Panc1 (cell line): ENCODE measurements around the gene NOXA1. TPM values are rescaled to one million over a fixed set of nuclear protein-coding genes. Genes with fewer than 3 reads are reported as not detected.

Experiments
- ATAC-seq: fragments of 200-7000 bp; cut with Tn5 transposase; 2 replicates; pipeline ENCODE4 v1.9.1; 2020; ENCODE audit warnings: mild to moderate bottlenecking, moderate library complexity
- BruUV-seq: library from RNA; stranded (reverse); fragments of 400-500 nt; replicated peaks from 2 replicates; lab custom pipeline; 2021; lab: Mats Ljungman, UMichigan
- CTCF ChIA-PET: fragments of 300-600 bp; sonication (Branson Sonifier 250); formaldehyde crosslinking; loops from one replicate; lab custom pipeline; 2022; ENCODE audit warnings: antibody characterized with exemption; lab: Charles Lee
- POLR2A ChIA-PET: fragments of 300-600 bp; sonication (Branson Sonifier 250); formaldehyde crosslinking; loops from one replicate; lab custom pipeline; 2022; ENCODE audit warnings: antibody characterized with exemption; lab: Charles Lee
- DNase-seq: peaks from one replicate; pipeline ENCODE4 v3.0.0-alpha.2; 2010; ENCODE audit warnings: low read depth, low spot score
- H3K27ac ChIP-seq: 2 replicates; pipeline ENCODE4 v1.5.1; 2011; ENCODE audit warnings: mild to moderate bottlenecking, low read length, inconsistent platforms
- H3K27me3 ChIP-seq: fragments of 200-500 bp; sonication (Bioruptor generic); 2 replicates; pipeline ENCODE4 v1.6.0; 2014; ENCODE audit warnings: low read length, inconsistent platforms; ENCODE audit not compliant: control insufficient read depth, insufficient read depth
- H3K36me3 ChIP-seq: fragments of 200-500 bp; sonication (Bioruptor generic); 2 replicates; pipeline ENCODE4 v1.5.1; 2014; ENCODE audit warnings: inconsistent platforms, mild to moderate bottlenecking, low read length, moderate library complexity; ENCODE audit not compliant: control insufficient read depth, insufficient read depth
- H3K4me1 ChIP-seq: 2 replicates; pipeline ENCODE4 v1.5.1; 2011; ENCODE audit warnings: inconsistent platforms, mild to moderate bottlenecking, low read length, moderate library complexity; ENCODE audit not compliant: control insufficient read depth, insufficient read depth
- H3K4me3 ChIP-seq, 2 experiments: 2 replicates each; pipeline ENCODE4 v1.5.1; 2011 to 2012; ENCODE audit warnings: low read depth in 2 of 2, low read length in 2 of 2, mild to moderate bottlenecking in 2 of 2, inconsistent platforms in 1 of 2, moderate library complexity in 1 of 2
- H3K9me3 ChIP-seq: fragments of 200-500 bp; sonication (Bioruptor generic); 2 replicates; pipeline ENCODE4 v1.5.1; 2014; ENCODE audit warnings: low read depth, mild to moderate bottlenecking, inconsistent platforms, low read length, moderate library complexity; ENCODE audit not compliant: control insufficient read depth, insufficient read depth
- POLR2AphosphoS5 ChIP-seq: IDR thresholded peaks from 2 replicates; pipeline ENCODE4 v1.6.1; 2012; ENCODE audit warnings: mild to moderate bottlenecking, low read depth, low read length, moderate library complexity
- SIN3A ChIP-seq: IDR thresholded peaks from 2 replicates; pipeline ENCODE4 v1.6.1; 2012; ENCODE audit warnings: low read depth, mild to moderate bottlenecking, low read length, moderate library complexity, borderline replicate concordance; ENCODE audit not compliant: insufficient read depth
- TCF7L2 ChIP-seq: IDR thresholded peaks from 2 replicates; pipeline ENCODE4 v1.6.1; 2011; ENCODE audit warnings: mild to moderate bottlenecking, low read depth, low read length, inconsistent platforms
- in situ Hi-C: cut with HindIII; loops from 2 replicates; pipeline ENCODE4 v1.10.0; 2016; ENCODE audit warnings: low sequenced_read_pairs, low pct_unique_long_range_greater_than_20kb
- intact Hi-C: fragments of 100-400 bp; cut with micrococcal nuclease; formaldehyde crosslinking; loops from one replicate; pipeline ENCODE4 v1.10.0; 2022; ENCODE audit not compliant: unreplicated experiment
- total RNA-seq: library from RNA; stranded (reverse); gene quantifications from one replicate; pipeline ENCODE4 v1.2.1, GENCODE V29; 2021; ENCODE audit not compliant: unreplicated experiment
- TF ChIP-seq, protein P1 (sequence below): fragments of 450-650 bp; IDR thresholded peaks from 2 replicates; pipeline ENCODE4 v1.5.1; 2017; ENCODE audit warnings: mild to moderate bottlenecking
- TF ChIP-seq, protein P2 (sequence below), 2 experiments: IDR thresholded peaks; 2 replicates each; pipeline ENCODE4 v1.6.1; 2011 to 2012; ENCODE audit warnings: low read depth in 2 of 2, control low read depth in 1 of 2, low read length in 1 of 2, mild to moderate bottlenecking in 1 of 2, moderate library complexity in 1 of 2; ENCODE audit not compliant: insufficient read depth in 1 of 2

The NOXA1 gene
- total RNA-seq, 1 experiment from 2014 or later = 3.7 TPM

DNA sequence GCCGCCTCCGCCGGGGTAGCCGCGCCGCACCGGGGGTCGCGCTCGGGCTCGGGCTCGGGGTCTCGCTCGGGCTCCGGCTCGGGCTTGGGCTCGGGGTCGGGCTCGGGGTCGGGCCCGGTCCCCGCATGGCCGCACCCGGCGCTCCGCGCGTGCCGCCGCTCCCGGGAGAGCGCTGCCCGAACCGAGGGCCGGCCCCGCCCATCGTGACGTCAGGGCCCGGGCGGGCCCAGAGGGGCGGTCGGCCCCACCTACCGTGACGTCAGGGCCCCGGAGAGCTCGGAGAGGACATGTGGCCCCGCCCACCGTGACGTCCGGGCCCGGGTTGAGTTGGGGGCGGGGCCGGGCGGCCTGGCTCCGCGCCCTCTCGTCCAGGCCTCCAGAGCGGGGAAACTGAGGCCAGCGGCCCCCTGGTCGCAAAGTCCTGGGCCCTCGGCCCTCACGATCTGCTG, 36.0 kb downstream of the NOXA1 start, which contains the start of gene NSMF:
Gene NSMF, minus strand, starts transcription at position 183 of the 449 bp plus-strand sequence. CDS start 232 bp downstream, outside the sequence.
- peak within 1 kb of the TSS; percentile 60 to 63 for H3K4me3 ChIP-seq
- intact Hi-C loops (no loop called here), in situ Hi-C loops (no loop called here)
- BruUV-seq = no TSS peak
- H3K36me3 ChIP-seq = no peaks in the 10 kb centered on the region; the same call in 1 of the 2 replicates
- peaks cover 30% of the 10 kb centered on the region for H3K4me1 ChIP-seq
- no peaks in the 10 kb centered on the region for H3K27me3 ChIP-seq
- no peaks in the 10 kb centered on the region for H3K9me3 ChIP-seq
- ChIA-PET POLR2A (interaction anchor here (0.6 kb wide), 1 partner anchor 54 kb away, joined by 3 read pairs; no protein-coding TSS in a partner anchor), CTCF (interaction anchor here (0.6 kb wide), 1 partner anchor 167 kb away, joined by 9 read pairs; no protein-coding TSS in a partner anchor)
- TF ChIP-seq TCF7L2 (no peak), POLR2AphosphoS5 (no peak), SIN3A (no peak)
- TF ChIP-seq, protein P1, sequence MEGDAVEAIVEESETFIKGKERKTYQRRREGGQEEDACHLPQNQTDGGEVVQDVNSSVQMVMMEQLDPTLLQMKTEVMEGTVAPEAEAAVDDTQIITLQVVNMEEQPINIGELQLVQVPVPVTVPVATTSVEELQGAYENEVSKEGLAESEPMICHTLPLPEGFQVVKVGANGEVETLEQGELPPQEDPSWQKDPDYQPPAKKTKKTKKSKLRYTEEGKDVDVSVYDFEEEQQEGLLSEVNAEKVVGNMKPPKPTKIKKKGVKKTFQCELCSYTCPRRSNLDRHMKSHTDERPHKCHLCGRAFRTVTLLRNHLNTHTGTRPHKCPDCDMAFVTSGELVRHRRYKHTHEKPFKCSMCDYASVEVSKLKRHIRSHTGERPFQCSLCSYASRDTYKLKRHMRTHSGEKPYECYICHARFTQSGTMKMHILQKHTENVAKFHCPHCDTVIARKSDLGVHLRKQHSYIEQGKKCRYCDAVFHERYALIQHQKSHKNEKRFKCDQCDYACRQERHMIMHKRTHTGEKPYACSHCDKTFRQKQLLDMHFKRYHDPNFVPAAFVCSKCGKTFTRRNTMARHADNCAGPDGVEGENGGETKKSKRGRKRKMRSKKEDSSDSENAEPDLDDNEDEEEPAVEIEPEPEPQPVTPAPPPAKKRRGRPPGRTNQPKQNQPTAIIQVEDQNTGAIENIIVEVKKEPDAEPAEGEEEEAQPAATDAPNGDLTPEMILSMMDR = no peak
- TF ChIP-seq, protein P2, sequence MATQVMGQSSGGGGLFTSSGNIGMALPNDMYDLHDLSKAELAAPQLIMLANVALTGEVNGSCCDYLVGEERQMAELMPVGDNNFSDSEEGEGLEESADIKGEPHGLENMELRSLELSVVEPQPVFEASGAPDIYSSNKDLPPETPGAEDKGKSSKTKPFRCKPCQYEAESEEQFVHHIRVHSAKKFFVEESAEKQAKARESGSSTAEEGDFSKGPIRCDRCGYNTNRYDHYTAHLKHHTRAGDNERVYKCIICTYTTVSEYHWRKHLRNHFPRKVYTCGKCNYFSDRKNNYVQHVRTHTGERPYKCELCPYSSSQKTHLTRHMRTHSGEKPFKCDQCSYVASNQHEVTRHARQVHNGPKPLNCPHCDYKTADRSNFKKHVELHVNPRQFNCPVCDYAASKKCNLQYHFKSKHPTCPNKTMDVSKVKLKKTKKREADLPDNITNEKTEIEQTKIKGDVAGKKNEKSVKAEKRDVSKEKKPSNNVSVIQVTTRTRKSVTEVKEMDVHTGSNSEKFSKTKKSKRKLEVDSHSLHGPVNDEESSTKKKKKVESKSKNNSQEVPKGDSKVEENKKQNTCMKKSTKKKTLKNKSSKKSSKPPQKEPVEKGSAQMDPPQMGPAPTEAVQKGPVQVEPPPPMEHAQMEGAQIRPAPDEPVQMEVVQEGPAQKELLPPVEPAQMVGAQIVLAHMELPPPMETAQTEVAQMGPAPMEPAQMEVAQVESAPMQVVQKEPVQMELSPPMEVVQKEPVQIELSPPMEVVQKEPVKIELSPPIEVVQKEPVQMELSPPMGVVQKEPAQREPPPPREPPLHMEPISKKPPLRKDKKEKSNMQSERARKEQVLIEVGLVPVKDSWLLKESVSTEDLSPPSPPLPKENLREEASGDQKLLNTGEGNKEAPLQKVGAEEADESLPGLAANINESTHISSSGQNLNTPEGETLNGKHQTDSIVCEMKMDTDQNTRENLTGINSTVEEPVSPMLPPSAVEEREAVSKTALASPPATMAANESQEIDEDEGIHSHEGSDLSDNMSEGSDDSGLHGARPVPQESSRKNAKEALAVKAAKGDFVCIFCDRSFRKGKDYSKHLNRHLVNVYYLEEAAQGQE (IDR thresholded peaks at IDR 0.05; ENCODE audit: insufficient read depth in 1 of 2, low read depth in 2 of 2, low read length in 1 of 2) = no peak
- H3K27ac ChIP-seq = peak within 1 kb of the TSS; percentile 81
- no peak for DNase-seq
- peak; percentile 89 for ATAC-seq

GRCh38 chr9:137459601-137460362, 36.6 kb downstream of the NOXA1 start:
- ChIA-PET CTCF (interaction anchor here (0.6 kb wide), 1 partner anchor 167 kb away, joined by 9 read pairs; no protein-coding TSS in a partner anchor), POLR2A (interaction anchor here (0.6 kb wide), 1 partner anchor 53 kb away, joined by 3 read pairs; no protein-coding TSS in a partner anchor)
- Histone ChIP-seq H3K4me1 (peaks cover 25% of the 10 kb centered on the region), H3K9me3 (no peaks in the 10 kb centered on the region), H3K4me3 (peak overlapping the region; percentile 52 to 60), H3K27me3 (no peaks in the 10 kb centered on the region), H3K27ac (peak overlapping the region; percentile 81), H3K36me3 (no peaks in the 10 kb centered on the region; the same call in 1 of the 2 replicates)
- TF ChIP-seq POLR2AphosphoS5 (no peak), TCF7L2 (no peak)
- TF ChIP-seq, protein P1 = no peak
- BruUV-seq = no TSS peak
- in situ Hi-C loops (no loop called here), intact Hi-C loops (no loop called here)
- ATAC-seq (0 out of 2 replicates have a peak, but pooled peaks have one; percentile 4), DNase-seq (no peak)
